ENCODE measurements around the gene TBX6. TPM values are rescaled to one million over a fixed set of nuclear protein-coding genes. Genes with fewer than 3 reads are reported as not detected.
A peak's percentile ranks its signal among the peaks of the same experiment; 100 is the strongest.

The TBX6 gene
- total and polyA plus RNA-seq, 5 donors from 2014 or later: 0.29 to 0.42 TPM; not detected in 3

DNA sequence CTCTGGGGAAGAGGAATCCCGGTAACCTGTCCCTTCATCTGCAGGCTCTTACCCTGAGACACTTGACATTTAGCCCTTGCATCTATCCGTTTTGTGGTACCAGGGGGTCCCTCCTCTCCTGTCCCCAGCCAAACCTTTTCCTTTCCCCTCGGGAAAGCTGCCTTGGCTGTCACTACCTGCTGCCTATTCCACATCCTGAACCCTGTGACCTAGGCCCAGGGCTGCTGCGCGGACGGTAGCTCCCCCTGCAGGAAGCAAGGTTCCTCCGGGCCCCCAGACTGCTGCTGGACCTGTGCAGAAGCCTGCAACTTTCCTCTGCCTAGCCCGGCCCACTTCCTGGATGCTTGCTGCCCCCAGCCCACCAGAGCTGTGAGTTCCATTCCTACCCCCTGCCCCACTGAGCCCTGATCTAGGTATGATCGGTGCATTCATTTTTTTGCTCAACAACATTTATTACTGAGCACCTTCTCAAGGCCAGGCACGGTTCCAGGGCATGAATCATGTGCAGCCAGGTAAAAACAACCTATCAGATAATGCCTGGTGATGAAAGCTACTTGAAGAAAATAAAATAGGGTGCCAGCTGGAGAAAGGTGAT, 36.7 kb downstream of the TBX6 start:
- no peaks in the 10 kb centered on the region for H3K27me3 Mint-ChIP-seq
- H3K4me1 ChIP-seq (ENCODE audit: control insufficient read depth, insufficient read depth, low read length, poor library complexity, severe bottlenecking): peaks cover 18% of the 10 kb centered on the region
- H3K27ac ChIP-seq (ENCODE audit: insufficient read depth, low read length, poor library complexity, severe bottlenecking): no peak overlapping the region
- no peaks in the 10 kb centered on the region for H3K27me3 ChIP-seq (ENCODE audit: control insufficient read depth, insufficient read depth, low read length)
- DNase-seq (peak in 2 of 3 donors; percentile 35 to 63), ATAC-seq (ENCODE audit: low read depth in 2 of 2) (peak; percentile 60 to 66)
- peak overlapping the region; percentile 44 to 90 (median 74) for H3K4me3 Mint-ChIP-seq
- no peaks in the 10 kb centered on the region for H3K36me3 Mint-ChIP-seq
- H3K4me3 ChIP-seq (ENCODE audit: low read depth, low read length): no peak overlapping the region
- no peaks in the 10 kb centered on the region for H3K9me3 Mint-ChIP-seq
- peak overlapping the region in 1 of 3 donors; percentile 91 for H3K27ac Mint-ChIP-seq
- H3K9me3 ChIP-seq (ENCODE audit: control insufficient read depth in 2 of 2, low read length in 2 of 2): no peaks in the 10 kb centered on the region
- no peaks in the 10 kb centered on the region for H3K36me3 ChIP-seq (ENCODE audit: control insufficient read depth, insufficient read depth, low read length)
- H3K4me1 Mint-ChIP-seq: peaks cover 0 to 26% (median 9%) of the 10 kb centered on the region in 4 donors

- peak overlapping the region in 2 of 3 donors; percentile 31 to 66 for H3K27ac Mint-ChIP-seq
- Histone ChIP-seq H3K9me3 (ENCODE audit: control insufficient read depth in 2 of 2, low read length in 2 of 2) (no peaks in the 10 kb centered on the region), H3K36me3 (ENCODE audit: control insufficient read depth, insufficient read depth, low read length) (no peaks in the 10 kb centered on the region), H3K27ac (ENCODE audit: insufficient read depth, low read length, poor library complexity, severe bottlenecking) (no peak overlapping the region), H3K4me3 (ENCODE audit: low read depth, low read length) (no peak overlapping the region), H3K27me3 (ENCODE audit: control insufficient read depth, insufficient read depth, low read length) (no peaks in the 10 kb centered on the region), H3K4me1 (ENCODE audit: control insufficient read depth, insufficient read depth, low read length, poor library complexity, severe bottlenecking) (peaks cover 18% of the 10 kb centered on the region)
- H3K4me1 Mint-ChIP-seq: peaks cover 0 to 26% (median 9%) of the 10 kb centered on the region in 4 donors
- no peaks in the 10 kb centered on the region for H3K27me3 Mint-ChIP-seq
- no peaks in the 10 kb centered on the region for H3K36me3 Mint-ChIP-seq
- H3K4me3 Mint-ChIP-seq: peak overlapping the region; percentile 75 to 91 (median 83)
- no peak for ATAC-seq (ENCODE audit: low read depth in 2 of 2)
- no peak for DNase-seq
- H3K9me3 Mint-ChIP-seq: no peaks in the 10 kb centered on the region
Measured at GRCh38 chr16:30054451-30054850, 37.3 kb downstream of the TBX6 start.

- no peaks in the 10 kb centered on the region for H3K9me3 ChIP-seq (ENCODE audit: control insufficient read depth in 2 of 2, low read length in 2 of 2)
- ATAC-seq (ENCODE audit: low read depth in 2 of 2) (no peak), DNase-seq (no peak)
- H3K27ac Mint-ChIP-seq: peak overlapping the region in 1 of 3 donors; percentile 4
- peaks cover 0 to 26% (median 9%) of the 10 kb centered on the region in 4 donors for H3K4me1 Mint-ChIP-seq
- no peaks in the 10 kb centered on the region for H3K27me3 Mint-ChIP-seq
- no peaks in the 10 kb centered on the region for H3K27me3 ChIP-seq (ENCODE audit: control insufficient read depth, insufficient read depth, low read length)
- H3K27ac ChIP-seq (ENCODE audit: insufficient read depth, low read length, poor library complexity, severe bottlenecking): no peak overlapping the region
- H3K9me3 Mint-ChIP-seq: no peaks in the 10 kb centered on the region
- peaks cover 18% of the 10 kb centered on the region for H3K4me1 ChIP-seq (ENCODE audit: control insufficient read depth, insufficient read depth, low read length, poor library complexity, severe bottlenecking)
- no peaks in the 10 kb centered on the region for H3K36me3 ChIP-seq (ENCODE audit: control insufficient read depth, insufficient read depth, low read length)
- H3K4me3 ChIP-seq (ENCODE audit: low read depth, low read length): peak overlapping the region; percentile 32
- peak overlapping the region; percentile 75 to 90 (median 85) for H3K4me3 Mint-ChIP-seq
- no peaks in the 10 kb centered on the region for H3K36me3 Mint-ChIP-seq
Measured at GRCh38 chr16:30053376-30054015, 38.2 kb downstream of the TBX6 start.

DNA sequence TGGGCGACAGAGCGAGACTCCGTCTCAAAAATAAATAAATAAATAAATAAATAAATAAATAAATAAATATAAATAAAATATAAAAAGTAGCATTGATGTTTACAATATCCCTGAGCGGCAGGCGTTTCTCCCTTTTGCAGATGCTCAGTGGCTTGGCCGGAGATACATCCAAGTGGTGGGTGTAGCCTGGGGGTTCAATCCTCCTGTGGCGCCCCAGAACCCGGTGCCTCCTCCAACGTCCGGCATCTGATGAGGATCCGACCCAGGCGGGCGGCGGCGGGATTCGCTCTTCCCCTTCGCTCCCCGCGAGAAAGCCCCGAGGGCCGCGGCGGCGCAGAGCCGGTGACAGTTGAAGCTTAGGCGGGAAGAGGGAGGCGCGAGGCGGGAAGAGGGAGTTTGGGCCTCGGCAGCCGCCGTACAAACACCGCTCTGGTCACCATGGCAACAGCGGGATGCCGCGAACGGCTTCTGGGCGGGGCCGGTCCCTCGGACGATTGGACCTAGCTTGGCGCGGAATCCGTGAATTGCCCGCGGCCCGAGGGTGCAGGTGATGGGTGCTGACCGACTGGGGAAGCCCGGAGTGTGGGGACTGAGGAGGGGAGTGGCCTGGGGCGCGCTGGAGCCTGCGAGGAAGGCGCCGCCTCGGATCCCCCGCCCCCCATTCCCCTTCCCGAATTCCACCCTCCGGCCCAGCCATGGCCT, 38.9 kb downstream of the TBX6 start:
- H3K4me3 Mint-ChIP-seq: peak overlapping the region; percentile 89 to 93 (median 89)
- H3K27ac ChIP-seq (ENCODE audit: insufficient read depth, low read length, poor library complexity, severe bottlenecking): no peak overlapping the region

DNA sequence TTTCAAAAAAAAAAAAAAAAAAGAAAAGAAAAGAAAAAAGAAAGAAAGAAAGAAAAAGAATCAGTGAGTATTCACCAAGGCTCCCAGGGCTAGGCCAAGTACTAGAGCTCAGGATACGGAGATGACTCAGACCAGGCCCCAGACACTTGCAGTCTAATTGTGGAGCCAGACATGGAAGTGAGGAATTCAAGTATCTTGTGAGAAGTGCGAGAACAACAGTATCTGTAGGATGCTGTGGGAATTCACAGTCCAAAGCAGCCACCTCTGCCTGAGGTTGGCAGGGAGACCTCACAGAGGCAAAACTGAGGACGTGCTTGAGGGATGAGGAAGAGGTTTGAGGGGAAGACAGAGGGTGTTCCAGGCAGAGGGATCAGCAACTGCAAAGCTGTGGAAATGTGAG, 40.2 kb downstream of the TBX6 start:
- Histone ChIP-seq H3K4me1 (ENCODE audit: control insufficient read depth, insufficient read depth, low read length, poor library complexity, severe bottlenecking) (peaks cover 18% of the 10 kb centered on the region), H3K9me3 (ENCODE audit: control insufficient read depth in 2 of 2, low read length in 2 of 2) (no peaks in the 10 kb centered on the region), H3K36me3 (ENCODE audit: control insufficient read depth, insufficient read depth, low read length) (no peaks in the 10 kb centered on the region), H3K27me3 (ENCODE audit: control insufficient read depth, insufficient read depth, low read length) (no peaks in the 10 kb centered on the region), H3K4me3 (ENCODE audit: low read depth, low read length) (no peak overlapping the region), H3K27ac (ENCODE audit: insufficient read depth, low read length, poor library complexity, severe bottlenecking) (no peak overlapping the region)
- no peaks in the 10 kb centered on the region for H3K36me3 Mint-ChIP-seq
- H3K27ac Mint-ChIP-seq: peak overlapping the region in 2 of 3 donors; percentile 11 to 43
- peaks cover 0 to 26% (median 9%) of the 10 kb centered on the region in 4 donors for H3K4me1 Mint-ChIP-seq
- peaks cover 0 to 1% (median 0%) of the 10 kb centered on the region in 7 donors for H3K9me3 Mint-ChIP-seq
- no peaks in the 10 kb centered on the region for H3K27me3 Mint-ChIP-seq
- peak overlapping the region in 3 of 4 donors; percentile 62 to 78 (median 72) for H3K4me3 Mint-ChIP-seq
- DNase-seq (no peak), ATAC-seq (ENCODE audit: low read depth in 2 of 2) (no peak)

More for the DNA sequence above, 38.9 kb downstream of the TBX6 start:
- ATAC-seq (ENCODE audit: low read depth in 2 of 2) (peak; percentile 68 to 73), DNase-seq (peak; percentile 80 to 90 (median 84))
- peaks cover 18% of the 10 kb centered on the region for H3K4me1 ChIP-seq (ENCODE audit: control insufficient read depth, insufficient read depth, low read length, poor library complexity, severe bottlenecking)
- Mint-ChIP-seq H3K9me3 (peaks cover 0 to 1% (median 0%) of the 10 kb centered on the region in 7 donors), H3K36me3 (no peaks in the 10 kb centered on the region), H3K4me1 (peaks cover 0 to 26% (median 9%) of the 10 kb centered on the region in 4 donors), H3K27me3 (no peaks in the 10 kb centered on the region), H3K27ac (peak overlapping the region in 2 of 3 donors; percentile 69 to 81)
- no peaks in the 10 kb centered on the region for H3K36me3 ChIP-seq (ENCODE audit: control insufficient read depth, insufficient read depth, low read length)
- no peaks in the 10 kb centered on the region for H3K27me3 ChIP-seq (ENCODE audit: control insufficient read depth, insufficient read depth, low read length)
- no peaks in the 10 kb centered on the region for H3K9me3 ChIP-seq (ENCODE audit: control insufficient read depth in 2 of 2, low read length in 2 of 2)
- peak overlapping the region; percentile 37 for H3K4me3 ChIP-seq (ENCODE audit: low read depth, low read length)

DNA sequence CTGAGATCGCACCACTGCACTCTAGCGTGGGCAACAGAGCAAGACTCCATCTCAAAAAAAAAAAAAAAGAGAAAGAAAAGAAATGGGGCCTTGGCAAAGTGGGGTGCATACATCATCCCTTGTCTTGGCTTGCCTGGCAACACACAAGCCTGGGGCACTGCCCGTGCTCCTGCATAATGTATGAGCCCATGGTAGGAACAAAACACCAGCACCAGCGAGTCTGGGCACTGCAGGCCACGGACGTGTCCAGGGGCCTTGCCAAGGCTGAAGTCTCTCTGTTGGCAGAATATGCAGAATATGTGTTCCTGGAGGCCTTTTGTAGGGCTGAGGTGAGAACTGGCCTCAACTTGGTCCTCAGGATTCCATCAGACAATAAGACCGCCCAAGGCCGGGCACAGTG, 41.9 kb downstream of the TBX6 start:
- ATAC-seq (ENCODE audit: low read depth in 2 of 2) (no peak), DNase-seq (no peak)
- H3K4me1 ChIP-seq (ENCODE audit: control insufficient read depth, insufficient read depth, low read length, poor library complexity, severe bottlenecking): peaks cover 12% of the 10 kb centered on the region
- H3K27ac ChIP-seq (ENCODE audit: insufficient read depth, low read length, poor library complexity, severe bottlenecking): no peak overlapping the region
- Mint-ChIP-seq H3K27ac (no peak overlapping the region), H3K9me3 (peaks cover 0 to 1% (median 0%) of the 10 kb centered on the region in 7 donors), H3K36me3 (no peaks in the 10 kb centered on the region), H3K27me3 (no peaks in the 10 kb centered on the region), H3K4me3 (no peak overlapping the region), H3K4me1 (peaks cover 0 to 17% (median 6%) of the 10 kb centered on the region in 4 donors)
- no peaks in the 10 kb centered on the region for H3K9me3 ChIP-seq (ENCODE audit: control insufficient read depth in 2 of 2, low read length in 2 of 2)
- no peak overlapping the region for H3K4me3 ChIP-seq (ENCODE audit: low read depth, low read length)
- H3K27me3 ChIP-seq (ENCODE audit: control insufficient read depth, insufficient read depth, low read length): no peaks in the 10 kb centered on the region
- H3K36me3 ChIP-seq (ENCODE audit: control insufficient read depth, insufficient read depth, low read length): no peaks in the 10 kb centered on the region

DNA sequence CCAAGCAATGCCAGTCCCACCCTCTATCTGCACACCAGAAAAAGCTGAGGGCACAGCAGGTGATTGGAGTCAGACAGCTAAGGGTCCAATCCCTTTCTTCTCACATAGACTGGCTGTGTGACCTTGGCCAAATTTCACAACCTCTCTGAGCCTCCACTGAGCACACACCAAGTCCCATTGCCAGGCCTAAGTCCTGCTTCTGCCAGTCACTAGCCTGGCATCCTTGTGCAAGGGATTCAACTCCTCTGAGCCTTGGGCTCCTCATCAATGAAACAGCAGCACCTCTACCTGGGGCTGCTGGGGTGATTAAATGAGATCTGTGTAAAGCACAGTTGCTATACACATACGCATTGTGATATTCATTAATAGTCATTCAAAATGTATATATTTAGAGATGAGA, 45.1 kb downstream of the TBX6 start:
- no peak overlapping the region for H3K27ac ChIP-seq (ENCODE audit: insufficient read depth, low read length, poor library complexity, severe bottlenecking)
- H3K27me3 ChIP-seq (ENCODE audit: control insufficient read depth, insufficient read depth, low read length): no peaks in the 10 kb centered on the region
- Mint-ChIP-seq H3K4me3 (no peak overlapping the region), H3K36me3 (no peaks in the 10 kb centered on the region), H3K27me3 (peaks cover 7% of the 10 kb centered on the region), H3K9me3 (peaks cover 0 to 1% (median 0%) of the 10 kb centered on the region in 7 donors), H3K27ac (no peak overlapping the region), H3K4me1 (no peaks in the 10 kb centered on the region)
- H3K9me3 ChIP-seq (ENCODE audit: control insufficient read depth in 2 of 2, low read length in 2 of 2): no peaks in the 10 kb centered on the region
- no peaks in the 10 kb centered on the region for H3K36me3 ChIP-seq (ENCODE audit: control insufficient read depth, insufficient read depth, low read length)
- DNase-seq (no peak), ATAC-seq (ENCODE audit: low read depth in 2 of 2) (no peak)
- H3K4me1 ChIP-seq (ENCODE audit: control insufficient read depth, insufficient read depth, low read length, poor library complexity, severe bottlenecking): no peaks in the 10 kb centered on the region
- no peak overlapping the region for H3K4me3 ChIP-seq (ENCODE audit: low read depth, low read length)
